Fibroblast of skin of left biceps (primary cell): ENCODE data around the gene UBE2N.
"Not testable (repeated sequence)": the region's sequence is repeated elsewhere in the genome, so short reads cannot be mapped to it uniquely, and the experiment has no call there.

Experiments used
- DNase-seq, 2 experiments: peaks; one replicate each; pipeline ENCODE4 v3.0.0-alpha.2; 2013; ENCODE audit warnings: low read depth in 2 of 2

UBE2N gene

GRCh38 chr12:93443576-93443975 is 1.8 kb upstream of the UBE2N start:
- no peak for DNase-seq

- no peak for DNase-seq
Measured at GRCh38 chr12:93442411-93443340, 929 bp upstream of the UBE2N start.

DNA sequence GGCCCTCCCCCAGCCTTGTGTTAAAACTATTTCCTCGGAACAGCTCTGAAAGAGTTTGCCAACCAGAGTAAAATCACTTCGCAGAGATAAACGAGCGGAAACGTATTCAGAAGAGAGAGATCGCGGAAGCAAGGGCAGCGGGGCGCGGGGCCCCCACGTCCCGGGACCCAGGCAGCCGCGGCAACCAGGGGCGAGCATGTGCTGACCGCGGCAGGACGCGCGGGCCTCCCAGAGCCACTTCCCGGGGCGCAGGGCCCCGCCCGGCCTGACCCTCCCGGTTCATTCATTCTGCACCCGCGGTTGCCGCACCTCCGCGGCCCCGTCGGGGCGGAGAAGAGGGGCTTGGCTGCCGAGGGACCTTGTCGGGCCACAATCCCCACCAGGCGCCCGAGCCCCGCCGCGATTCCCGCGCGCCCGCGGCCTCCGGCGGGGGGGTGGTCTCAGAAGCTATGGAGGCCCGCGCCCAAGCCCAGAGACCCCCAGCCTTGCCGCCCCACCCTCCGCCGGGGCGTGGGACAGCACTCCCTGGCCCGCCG is 598 bp downstream of the UBE2N start:
- no peak for DNase-seq

DNA sequence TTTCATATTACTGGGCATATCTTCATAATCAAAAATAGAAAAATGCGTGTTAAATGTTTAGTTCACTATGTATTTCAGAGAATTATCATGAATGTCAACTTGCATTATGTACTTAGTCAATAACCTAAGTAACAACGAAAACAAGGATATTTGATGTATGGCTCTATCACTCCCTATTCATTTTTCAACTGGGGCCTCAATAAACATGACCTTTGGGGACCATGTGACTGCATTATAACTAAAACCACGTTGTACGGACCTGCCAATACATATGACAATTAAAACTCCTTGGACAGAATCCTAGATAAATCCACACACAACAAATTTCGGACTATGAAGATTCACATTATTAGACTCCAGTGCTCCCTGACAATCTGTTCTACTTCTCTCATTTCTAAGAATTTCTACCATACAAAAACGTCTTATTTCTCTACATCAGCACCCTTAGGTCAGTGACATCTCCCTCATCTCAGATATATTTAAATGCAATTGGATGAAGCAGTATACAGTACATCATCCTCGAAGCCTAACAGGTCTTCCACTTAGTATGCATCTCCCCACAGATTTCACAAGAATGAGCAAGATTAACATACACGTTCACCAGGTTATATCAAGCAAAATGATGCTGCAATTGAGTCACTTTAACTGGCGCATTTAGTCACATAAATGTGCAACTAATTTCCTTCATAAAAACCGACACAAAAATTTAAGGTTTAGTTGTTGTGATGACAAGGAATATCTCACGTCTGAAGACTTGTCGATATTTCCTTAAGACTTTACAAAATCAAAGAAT is 1.5 kb downstream of the UBE2N start:
- DNase-seq = no peak

DNA sequence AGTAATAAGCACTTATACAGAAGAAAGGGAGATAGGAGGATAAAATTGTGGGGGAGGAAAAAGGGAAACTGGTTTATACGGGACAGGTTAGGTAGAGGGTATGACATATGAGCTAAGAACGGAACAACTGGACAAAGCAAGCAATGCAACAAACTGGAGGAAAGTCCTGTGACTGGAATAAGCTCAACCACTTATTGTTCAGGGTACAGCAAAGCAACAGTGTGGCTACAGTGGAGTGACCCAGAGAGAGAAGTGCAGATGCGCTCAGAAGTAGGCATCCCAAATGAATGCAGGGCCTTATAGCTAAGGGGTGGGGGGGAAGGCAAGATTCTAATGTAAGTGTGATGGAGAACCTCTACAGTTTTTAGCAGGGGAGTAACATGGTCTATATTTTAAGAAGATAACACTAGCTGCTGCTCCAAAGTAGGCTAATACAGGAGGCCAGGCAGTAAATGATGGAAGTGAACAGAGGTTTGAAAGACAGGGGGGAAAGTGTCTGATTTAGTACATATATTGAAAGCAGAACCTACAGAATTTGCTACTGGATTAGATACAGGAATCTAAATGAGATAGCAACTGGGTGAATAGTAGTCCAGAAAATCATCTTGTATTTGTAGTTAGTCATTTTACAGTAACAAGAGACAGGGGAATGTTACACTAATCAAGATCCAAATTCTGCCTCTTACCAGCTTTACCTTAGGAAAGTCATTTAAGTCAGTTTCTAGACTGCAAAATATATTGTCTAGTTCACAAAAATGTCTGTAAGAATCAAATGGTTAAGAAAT is 3.3 kb downstream of the UBE2N start:
- DNase-seq = no peak

DNA sequence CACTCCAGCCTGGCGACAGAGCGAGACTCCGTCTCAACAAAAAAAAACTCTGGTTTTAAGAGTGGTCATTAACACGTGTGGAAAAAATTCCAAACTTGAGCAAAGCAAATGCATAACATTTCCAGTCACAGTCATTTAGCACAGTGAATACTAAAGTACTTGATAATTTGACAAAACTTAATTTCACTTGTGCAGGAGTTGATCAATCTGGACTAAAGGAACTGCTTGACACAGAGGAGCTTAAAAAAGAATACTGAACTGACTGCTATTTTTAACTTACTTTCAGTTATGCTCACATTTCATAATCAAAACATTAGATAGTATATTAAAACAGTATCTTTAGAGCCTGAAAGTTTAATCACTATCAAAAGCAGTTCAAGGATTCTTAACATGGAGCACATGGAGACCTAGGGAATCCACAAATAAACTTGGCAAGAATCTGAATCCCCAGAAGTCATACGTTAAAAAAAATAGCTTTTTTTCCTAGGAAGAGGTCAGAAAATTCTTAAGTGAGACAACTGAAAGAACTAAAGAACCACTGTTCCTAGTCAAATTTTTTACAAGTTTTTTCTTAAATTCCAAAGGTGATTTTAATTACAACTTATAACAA is 7.4 kb downstream of the UBE2N start:
- DNase-seq = no peak

DNA sequence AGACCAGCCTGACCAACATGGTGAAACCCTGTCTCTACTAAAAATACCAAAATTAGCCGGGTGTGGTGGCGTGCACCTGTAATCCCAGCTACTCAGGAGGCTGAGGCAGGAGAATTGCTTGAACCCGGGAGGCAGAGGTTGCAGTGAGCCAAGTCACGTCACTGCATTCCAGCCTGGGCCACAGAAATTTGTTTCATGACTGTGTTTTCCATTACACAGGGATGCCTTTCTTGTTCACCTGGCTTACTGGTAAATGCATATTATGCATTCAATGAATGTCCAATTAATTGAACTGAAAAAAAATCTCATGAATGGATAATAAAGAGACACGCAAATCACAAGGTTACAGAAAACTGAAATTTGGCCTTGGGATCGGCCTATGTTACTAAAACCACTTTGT is 9.7 kb downstream of the UBE2N start:
- DNase-seq = not testable (repeated sequence)

DNA sequence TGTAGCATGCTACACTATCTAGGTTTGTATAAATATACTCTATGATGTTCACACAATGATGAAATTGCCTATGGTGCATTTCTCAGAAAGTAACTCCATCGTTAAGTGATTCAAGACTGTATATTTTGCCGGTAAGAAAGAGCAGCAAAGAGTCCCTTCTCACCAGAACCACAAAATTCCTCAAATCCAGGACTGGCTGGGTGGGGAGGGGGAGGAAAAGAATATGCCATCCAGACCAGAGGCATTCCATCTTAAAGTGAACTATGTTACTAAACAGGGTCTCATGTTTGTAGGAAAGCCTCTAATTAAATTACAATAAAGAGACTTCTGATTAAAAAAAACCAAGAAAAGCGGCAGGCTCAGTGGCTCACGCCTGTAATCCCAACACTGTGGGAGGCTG is 11.5 kb downstream of the UBE2N start:
- DNase-seq = no peak

DNA sequence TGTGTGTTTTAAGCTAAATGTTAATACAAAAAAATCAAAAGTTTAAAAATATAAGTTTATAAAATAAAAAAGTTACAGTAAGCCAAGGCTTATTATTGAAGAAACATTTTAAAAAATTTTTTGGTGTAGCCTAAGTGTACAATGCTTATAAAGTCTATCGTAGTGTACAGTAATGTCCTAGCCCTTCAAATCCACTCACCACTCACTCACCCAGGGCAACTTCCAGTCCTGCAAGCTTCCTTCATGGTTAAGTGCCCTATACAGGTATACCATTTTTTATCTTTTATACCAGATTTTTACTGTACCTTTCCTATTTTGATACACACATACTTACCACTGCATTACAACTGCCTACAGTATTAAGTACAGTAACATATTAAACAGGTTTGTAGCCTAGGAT is 11.9 kb downstream of the UBE2N start:
- no peak for DNase-seq

- DNase-seq = no peak
Measured at GRCh38 chr12:93429448-93429847, 12.3 kb downstream of the UBE2N start.

DNA sequence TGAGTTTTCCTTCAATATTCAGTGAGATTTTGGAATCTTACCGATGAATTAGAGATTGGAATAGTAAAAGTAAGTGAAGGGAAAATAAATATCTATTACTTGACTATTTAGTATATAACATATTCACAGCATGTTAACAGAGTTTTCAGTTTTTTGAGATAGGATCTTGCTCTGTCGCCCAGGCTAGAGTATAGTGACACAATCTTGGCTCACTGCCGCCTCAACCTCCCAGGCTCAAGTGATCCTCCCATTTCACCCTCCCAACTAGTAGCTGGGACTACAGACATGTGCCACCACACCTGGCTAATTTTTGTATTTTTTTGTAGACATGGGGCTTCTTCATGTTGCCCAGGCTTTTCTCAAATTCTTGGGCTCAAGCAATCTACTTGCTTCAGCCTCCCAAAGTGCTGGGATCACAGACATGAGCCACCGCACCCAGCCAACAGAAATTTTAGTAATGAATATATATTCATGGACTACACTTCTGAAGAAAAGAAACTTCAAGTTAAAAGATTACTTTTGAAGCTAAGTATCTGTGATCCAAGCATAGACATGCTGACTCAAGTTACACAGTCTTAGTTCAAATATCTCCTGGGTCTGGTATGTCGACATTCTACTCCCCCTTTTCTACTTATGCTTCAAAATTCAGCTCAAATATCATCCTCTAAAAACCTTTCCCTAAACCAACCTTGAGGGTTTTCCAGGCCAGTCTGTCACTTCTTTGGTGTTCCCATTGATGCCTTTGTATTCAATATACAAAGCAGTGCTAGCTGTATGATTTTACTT is 13.8 kb downstream of the UBE2N start:
- DNase-seq = peak in 1 of 2 experiments; percentile 29

GRCh38 chr12:93426412-93426805 is 15.3 kb downstream of the UBE2N start:
- no peak for DNase-seq

GRCh38 chr12:93425736-93426411 is 15.9 kb downstream of the UBE2N start:
- DNase-seq = no peak

DNA sequence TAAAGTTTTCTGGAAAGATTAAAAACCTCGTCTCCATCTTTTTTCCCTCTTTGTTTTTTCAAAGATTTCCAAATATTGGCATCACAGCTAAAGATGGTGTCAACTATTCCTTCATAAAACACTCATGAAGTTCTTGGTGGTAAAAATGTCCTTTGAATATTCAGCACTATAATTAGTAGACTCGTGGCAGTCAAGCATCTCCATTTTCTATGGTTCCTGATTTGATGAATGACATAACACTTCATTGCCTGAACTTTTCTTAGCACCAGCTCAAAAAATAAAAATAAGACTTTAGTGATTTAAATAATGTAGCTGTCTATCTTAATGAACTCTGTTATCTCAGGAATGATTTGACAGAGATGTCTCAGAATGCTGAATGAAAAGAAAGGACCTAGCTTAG is 19.7 kb downstream of the UBE2N start:
- no peak for DNase-seq

- no peak for DNase-seq
Measured at GRCh38 chr12:93419388-93420034, 22.2 kb downstream of the UBE2N start.

- no peak for DNase-seq
Measured at GRCh38 chr12:93417967-93418480, 23.7 kb downstream of the UBE2N start.

DNA sequence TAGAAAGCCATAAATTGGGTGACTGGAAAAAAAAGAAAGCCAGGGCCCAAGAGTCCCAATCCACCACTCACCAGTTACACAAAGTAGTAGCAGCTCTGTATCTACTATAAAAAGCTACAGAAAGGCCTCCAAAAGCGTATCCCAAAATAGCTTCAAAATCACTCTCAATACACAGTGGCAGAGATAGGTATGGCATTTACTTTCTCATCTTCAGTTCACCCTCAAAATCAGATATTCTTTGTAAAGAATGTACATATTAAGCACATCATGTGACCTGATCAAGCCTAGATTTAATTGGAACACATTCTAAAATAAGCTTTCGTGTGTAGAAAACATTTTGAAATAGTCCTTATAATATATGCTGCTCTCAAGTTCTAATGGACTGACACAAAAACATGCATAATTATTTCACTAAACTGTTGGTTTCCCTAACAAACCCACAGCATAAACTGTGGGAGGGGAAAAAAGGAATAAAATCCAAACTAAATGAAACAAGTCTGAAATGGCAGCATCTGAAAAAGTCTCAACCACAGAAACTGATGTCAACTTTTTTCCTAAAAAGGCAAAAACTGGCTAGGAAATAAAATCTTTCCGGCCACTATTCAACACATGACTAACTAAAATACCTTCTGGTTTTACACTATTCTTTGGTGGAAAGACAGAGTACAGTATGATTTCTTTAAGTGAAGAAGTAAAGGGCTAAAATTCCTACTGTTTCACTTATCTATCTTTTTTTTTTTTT is 25.9 kb downstream of the UBE2N start:
- DNase-seq = peak; percentile 66 to 76

GRCh38 chr12:93413064-93413463 is 28.7 kb downstream of the UBE2N start:
- no peak for DNase-seq

DNA sequence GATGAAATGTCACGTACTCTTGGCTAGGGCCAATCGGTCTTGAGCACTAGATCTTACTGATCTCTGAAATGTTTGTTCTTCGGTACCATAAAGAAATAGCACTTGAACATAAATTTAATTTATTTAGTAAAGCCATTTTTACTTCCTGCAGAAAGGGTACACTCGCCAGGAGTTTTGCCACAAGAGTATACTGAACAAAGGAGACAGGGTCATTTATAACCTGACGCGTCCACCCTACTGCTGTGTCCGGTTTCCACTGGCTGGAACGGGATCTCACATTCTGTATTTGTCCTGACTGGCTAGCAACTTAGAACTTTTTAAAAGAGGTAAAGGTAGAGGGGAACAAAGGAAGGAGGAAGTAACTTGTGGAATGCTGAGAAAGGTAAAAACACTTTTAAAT is 29.4 kb downstream of the UBE2N start:
- not testable (repeated sequence) for DNase-seq
